DMS153 treated with DMSO at 0.1 percent for 48 hours (cell line): ENCODE measurements around the gene DNMBP.
"Not testable (repeated sequence)": the region's sequence is repeated elsewhere in the genome, so short reads cannot be mapped to it uniquely, and the experiment has no call there.

ENCODE experiments used
- DNase-seq: peaks from one replicate; lab custom pipeline; 2025; ENCODE audit not compliant: unreplicated experiment; lab: John Stamatoyannopoulos, UW

Gene DNMBP

DNA sequence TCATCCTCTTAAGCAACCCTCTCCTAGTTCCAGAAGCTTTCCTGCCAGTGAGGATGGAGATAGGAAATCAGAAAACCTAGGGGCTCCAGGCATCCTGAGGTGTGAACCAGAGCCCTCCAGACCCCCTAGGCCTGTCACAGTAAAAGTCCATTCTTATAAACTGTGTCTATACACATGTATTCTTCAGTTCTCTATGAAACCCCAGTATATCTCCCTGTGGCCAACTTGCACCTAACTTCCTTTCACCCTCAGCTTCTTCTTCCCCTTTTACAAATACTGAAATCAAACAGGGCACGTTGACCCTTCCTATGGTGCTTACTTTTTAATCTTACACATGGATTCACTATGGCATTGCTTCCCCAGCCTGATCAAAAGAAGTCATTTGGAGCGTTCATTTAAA is 168.9 kb downstream of the DNMBP start:
- not testable (repeated sequence) for DNase-seq

DNA sequence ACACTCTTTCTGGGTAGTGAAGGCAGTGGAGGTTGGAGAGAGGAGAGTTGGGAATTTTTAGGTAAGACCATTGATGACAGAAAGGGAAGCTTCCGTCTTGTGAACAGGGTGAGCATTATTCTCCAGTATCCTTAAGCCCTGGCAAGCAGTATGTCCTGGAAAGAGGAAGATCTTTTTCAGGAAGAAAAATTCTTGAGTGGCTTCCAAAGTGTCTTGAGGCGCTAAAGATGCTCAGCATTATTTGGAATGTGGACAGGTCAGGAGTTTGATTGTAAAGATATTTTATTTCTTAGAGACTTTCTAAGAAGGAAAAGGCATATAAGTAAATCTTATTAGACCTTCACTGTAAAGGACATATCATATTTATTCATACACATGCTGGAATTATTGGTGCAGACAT is 173.0 kb downstream of the DNMBP start:
- DNase-seq, result no peak

DNA sequence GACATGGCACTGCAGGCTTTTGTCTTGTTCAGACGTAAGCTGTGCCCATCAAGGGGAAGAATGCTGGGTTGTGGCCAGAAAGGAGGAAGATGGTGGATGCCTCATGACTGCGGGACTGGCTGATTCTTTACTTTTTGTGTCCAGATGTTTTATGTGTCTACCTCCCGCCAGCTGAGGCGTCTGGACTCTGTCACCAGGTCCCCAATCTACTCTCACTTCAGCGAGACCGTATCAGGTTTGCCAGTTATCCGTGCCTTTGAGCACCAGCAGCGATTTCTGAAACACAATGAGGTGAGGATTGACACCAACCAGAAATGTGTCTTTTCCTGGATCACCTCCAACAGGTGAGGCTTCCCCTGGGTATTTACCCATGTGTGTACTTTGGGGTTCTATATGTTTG is 173.8 kb downstream of the DNMBP start:
- no peak for DNase-seq

DNA sequence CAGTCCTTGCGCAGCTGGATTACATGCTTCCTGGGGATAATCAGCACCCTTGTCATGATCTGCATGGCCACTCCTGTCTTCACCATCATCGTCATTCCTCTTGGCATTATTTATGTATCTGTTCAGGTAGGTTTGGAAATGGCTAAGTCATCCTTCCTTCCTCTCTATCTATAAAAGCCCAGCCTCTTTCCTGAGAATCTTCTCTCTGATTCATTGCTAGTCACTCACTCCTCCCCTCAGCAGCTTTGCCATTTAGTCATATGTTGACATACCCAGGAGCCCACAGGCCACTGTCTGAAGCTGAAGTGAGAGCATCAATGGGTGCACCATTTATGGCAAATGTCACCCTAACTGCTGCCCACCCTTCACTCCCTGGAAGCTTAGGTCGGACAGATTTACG is 175.3 kb downstream of the DNMBP start:
- DNase-seq, result no peak

DNA sequence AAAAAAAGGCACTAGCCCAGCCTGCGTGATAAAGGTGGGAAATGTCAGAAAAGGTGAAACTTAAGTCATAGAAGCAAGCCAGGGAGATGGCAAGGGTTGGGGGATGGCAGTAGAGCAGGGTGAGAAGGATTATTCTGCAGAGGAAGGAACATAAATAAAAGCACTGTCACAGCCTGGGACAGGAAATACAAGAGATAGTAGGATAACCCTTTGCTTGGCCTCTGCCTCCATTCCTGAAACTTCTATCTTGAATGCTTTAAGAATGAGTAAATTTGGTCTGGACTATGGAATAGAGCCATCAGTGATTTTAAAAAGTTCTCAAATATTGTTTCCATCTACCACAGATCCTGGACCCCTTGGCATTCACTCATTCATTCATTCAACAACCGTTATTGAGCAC is 177.3 kb downstream of the DNMBP start:
- DNase-seq, result no peak

DNA sequence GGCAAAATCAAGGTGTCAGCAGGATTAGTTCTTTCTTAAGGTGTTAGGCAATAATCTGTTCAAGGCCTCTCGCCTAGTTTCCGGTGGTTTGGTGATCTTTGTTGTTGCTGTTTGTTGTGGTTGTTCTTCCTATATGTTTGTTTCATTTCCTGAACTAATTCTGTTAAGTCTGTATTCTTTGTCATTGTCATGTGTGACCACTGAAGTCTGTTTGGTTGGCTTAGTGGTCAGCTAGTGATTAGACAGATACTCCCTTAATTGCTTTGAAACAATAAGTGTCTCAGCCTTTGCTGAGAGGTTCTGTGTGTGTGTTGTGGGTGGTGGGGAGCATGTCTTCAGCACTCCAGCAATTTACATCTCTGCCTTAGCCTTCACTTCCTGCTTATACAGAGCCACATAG is 181.3 kb downstream of the DNMBP start:
- no peak for DNase-seq

DNA sequence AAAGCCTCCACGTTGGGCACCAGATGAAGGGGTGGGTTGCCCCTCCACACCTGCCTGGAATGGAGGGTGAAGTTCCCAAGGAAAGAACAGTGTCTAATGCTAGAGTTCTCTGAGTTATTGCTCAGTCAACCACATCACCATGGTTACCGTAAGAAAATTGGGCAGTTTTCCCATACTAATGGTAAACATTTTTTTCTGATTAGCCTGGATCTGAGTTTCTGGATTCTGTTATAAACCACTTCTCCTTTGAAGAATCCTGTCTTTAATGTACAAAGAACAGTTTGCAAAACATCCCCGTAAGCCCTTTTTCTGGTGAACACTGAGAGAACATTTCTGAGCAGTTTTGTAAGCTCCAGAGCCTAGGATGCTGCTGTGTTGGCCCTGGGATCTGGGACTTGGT is 181.8 kb downstream of the DNMBP start:
- no peak for DNase-seq
